CD4-positive, alpha-beta T cell treated with Interleukin-6 at 100 ng/mL for 8 hours (primary cell): Measurements from ENCODE around the gene MT1A.

ENCODE experiments used
- DNase-seq: peaks from one replicate; pipeline ENCODE4 v3.0.0-alpha.2; 2020; ENCODE audit warnings: mixed read lengths, low spot score

Gene MT1A

GRCh38 chr16:56631197-56631596 is 7.3 kb upstream of the MT1A start:
- no peak for DNase-seq

GRCh38 chr16:56631832-56632155 is 6.7 kb upstream of the MT1A start:
- DNase-seq: no peak

DNA sequence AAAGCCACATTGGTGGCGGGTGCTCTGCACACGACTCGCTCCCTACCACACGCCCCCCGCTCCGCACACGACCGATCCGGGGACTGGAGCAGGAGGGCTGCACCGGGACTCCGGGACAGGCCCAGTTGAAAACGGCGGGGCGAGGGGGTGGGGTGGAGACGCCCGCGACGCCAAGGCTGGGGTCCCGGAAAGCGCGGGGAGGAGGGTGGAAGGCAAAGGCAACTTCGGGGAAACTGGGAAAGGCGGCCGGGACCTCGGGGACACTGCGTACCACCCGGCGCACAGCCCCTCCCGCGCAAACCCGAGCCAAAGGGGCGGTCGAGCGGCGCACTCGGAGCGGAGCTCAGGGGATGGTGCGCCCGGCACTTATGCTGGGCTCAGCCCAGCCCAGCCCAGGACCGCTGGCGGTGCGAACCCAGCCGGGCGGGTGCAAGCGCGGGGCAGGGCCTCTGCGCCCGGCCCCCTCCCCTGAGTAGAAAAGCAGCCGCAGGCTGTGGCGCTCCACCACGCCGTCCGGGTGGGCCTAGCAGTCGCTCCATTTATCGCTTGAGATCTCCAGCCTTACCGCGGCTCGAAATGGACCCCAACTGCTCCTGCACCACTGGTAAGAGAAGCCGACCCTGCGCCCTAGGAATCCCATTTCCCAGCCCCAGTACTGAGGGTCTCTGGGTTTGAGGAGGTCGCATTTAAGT is 6.2 kb upstream of the MT1A start, which contains the start of gene MT1M:
TSS of gene MT1M (plus strand) at position 504 of the 692 bp plus-strand sequence. CDS start at position 577, 73 bp downstream.
- DNase-seq: no peak

DNA sequence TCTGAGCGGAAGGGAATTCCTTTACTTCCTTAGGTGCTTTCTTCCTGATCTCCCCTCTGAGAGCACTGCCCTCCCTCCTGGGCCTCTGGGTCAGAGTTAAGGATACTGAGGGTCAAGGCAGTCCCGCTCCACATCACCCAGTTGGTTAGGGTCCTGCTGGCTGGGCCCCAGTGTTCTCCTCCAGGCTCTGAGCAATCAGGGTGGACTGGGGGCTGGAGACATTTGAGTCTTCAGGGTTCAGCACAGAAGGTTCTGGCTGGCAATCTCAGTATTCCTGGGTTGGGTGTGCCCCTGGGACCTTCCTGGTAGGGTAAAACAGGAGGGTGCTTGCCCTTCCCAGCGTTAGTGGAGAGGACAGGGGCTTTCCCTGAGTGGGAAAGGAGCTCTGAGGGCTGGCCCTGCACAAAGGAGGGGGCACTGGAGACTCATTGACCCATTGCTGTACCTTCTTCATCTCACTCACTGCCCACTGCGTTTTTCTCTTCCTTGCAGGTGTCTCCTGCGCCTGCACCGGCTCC is 5.6 kb upstream of the MT1A start:
- DNase-seq: no peak

DNA sequence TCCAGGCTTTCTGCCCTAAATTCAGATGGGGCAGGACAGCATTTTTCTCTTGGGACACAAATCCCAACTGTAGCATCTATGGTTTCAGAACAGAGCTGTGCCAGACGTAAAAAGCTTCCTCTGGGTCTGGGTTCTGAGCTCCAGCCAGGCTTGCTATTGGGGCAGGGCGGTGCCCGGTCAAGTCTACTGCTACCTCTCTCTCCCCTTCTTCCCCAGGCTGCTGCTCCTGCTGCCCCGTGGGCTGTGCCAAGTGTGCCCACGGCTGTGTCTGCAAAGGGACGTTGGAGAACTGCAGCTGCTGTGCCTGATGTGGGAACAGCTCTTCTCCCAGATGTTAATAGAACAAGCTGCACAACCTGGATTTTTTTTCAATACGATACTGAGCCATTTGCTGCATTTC is 4.9 kb upstream of the MT1A start:
- no peak for DNase-seq

DNA sequence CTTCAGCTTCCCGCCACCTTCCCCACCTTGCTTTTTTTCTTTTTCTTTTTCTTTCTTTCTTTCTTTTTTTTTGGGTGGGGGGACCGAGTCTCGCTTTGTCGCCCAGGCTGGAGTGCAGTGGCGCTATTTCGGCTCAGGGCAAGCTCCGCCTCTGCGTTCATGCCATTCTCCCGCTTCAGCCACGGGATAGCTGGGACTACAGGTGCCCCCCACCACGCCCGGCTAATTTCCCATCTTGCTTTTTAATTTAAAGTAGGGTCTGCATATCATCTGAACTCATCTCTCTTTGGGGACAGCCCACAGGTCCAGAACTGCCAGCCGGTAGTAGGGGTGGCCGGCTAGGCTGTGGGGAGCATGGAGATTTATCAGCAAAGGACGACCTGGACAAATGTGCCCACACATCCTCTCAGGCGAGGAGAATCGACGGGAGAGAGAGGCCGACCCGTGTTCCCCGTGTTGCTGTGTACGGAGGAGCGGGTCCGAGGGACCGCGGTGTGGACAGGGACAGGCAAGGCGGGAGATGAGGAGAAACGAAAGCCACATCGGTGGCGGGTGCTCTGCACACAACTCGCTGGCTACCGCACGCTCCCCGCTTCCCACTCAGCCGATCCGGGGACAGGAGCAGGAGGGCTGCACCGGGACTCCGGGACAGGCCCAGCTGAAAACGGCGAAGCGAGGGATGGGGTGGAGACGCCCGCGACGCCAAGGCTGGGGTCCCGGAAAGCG is 3.6 kb upstream of the MT1A start:
- no peak for DNase-seq

- DNase-seq: no peak
These were observed 3.0 kb upstream of the MT1A start for GRCh38 chr16:56635441-56635967.

DNA sequence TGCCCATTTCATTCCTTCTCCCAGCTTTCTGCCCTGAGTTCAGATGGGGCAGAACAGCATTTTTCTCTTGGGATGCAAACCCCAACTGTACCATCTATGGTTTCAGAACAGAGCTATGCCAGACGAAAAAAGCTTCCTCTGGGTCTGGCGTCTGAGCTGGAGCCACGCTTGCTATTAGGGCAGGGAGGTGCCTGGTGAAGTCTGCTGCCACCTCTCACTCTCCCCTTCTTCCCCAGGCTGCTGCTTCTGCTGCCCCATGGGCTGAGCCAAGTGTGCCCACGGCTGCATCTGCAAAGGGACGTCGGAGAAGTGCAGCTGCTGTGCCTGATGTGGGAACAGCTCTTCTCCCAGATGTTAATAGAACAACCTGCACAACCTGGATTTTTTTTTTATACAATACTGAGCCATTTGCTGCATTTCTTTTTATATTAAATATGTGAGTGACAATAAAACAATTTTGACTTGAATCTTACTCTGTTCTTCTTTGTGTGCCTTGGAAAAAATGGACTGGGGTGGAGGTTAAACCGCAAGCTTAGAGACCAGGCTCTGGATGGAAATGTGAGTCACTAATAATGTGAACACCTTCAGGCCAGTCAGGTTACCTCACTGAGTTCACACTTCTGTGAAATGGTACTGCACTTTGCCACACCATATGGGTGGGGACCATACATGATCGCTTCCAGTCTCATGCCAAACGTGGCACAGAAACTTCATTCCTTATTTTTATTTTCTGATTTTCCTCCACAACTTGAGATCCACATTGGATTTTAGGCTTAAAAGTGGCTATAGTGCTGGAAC is 1.7 kb upstream of the MT1A start:
- no peak for DNase-seq

GRCh38 chr16:56639045-56639444 is 579 bp downstream of the MT1A start:
- no peak for DNase-seq

GRCh38 chr16:56640076-56640475 is 1.6 kb downstream of the MT1A start:
- no peak for DNase-seq

- no peak for DNase-seq
These were observed 2.7 kb downstream of the MT1A start for GRCh38 chr16:56641166-56641565.

- peak; percentile 74 for DNase-seq
These were observed 4.8 kb downstream of the MT1A start for GRCh38 chr16:56643080-56643778.

DNA sequence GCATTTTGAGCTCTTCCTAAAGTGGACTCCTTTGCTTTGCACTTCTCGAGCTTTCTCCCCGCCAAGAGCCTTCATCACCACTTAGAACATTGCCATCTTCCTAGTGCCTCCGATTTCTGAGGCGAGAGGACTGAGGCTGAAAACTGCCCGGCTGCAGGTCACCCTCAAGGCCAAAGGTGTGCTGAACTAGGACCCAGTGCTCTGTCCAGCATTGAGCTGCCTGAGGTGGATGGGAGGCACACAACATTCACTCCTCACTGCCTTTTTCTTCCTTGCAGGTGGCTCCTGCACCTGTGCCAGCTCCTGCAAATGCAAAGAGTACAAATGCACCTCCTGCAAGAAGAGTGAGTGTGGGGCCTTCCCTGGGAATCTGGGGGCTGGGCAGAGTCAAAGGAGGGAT is 5.4 kb downstream of the MT1A start:
- no peak for DNase-seq

DNA sequence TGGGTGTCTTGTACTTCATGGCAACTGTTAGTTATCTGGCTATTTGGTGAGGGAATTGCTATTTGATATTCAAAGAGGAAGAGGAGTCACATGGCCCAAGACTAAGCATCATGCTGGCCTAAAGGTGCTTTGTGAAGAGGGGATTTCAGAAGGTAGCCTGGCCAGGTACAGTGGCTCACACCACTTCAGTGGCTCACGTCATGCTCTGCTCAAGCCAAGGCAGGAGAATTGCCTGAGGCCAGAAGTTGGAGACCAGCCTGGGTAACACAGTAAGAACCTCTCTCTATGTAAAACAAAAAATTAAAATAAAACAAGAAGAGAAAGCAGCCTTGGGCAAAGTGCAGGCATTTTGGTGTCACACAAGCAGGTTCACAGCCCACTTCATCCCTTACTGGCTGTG is 6.8 kb downstream of the MT1A start:
- no peak for DNase-seq

DNA sequence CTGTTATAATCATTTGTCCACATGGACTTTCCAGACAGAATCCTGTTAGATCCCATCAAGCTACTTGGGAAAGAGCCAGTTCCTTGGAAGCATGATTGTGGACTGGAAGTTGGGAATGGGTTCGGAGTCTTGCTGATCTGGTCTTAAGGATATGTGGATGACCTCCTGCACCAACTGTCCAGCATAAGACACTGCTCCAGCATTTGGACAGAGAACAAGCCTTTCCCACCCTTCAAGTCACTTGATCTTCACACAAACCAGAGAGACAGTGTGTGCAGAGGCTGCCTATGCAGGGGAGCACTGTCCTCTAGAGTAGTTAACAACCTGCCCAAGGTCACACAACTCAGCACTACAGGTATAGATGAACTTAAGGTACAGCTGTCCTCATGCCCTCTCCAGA is 7.4 kb downstream of the MT1A start:
- no peak for DNase-seq

DNA sequence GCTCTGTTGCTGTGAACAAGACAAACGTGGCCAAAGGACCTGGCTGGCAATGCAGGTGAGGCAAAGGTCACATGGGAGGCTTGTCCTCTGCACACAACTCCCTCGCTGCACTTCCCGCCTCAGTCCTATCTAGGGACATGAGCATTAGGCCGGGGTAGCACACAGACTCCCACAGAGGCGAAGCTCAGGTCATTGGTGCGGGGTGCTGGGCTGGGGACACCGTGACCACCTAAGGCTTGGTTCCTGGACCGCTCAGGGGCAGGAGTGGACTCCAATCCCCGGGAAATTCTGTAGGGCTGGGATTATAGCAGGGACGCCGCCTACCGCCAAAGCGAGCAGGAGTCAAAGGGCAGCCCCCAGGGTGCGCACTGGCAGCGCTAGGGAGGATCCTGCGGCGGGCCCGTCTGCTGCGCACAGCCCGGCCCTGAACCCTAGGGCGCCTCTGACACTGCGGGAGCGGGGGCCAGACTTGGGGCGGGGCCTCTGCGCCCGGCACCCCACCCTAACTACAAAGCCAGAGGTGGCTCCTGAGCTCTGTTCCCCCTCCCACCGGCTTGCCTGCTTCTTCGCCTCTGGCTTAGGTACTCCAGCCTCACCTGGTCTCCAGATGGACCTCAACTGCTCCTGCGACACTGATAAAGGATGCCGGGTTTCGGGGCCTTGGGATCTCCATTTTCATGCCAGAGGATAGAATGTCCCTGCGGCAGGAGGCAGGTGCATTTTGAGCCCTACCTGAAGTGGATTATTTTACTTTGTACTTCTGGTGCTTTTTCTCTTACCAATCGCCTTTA is 9.4 kb downstream of the MT1A start:
- DNase-seq: no peak

DNA sequence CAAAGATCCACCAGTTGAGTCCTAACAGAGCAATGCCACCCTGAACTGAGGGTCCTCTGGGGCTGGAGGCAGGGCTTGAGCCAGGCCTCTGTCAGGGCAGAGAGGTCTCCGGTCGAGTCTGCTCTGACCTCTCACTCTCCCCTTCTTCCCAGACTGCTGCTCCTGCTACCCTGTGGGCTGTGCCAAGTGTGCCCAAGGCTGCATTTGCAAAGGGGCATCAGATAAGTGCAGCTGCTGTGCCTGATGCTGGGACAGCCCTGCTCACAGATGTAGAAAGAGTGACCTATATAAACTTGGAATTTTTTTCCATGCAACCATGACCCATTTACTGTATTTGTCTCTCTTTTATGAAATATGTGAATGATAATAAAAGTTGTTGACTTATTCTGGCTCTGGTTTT is 10.8 kb downstream of the MT1A start:
- DNase-seq: no peak

DNA sequence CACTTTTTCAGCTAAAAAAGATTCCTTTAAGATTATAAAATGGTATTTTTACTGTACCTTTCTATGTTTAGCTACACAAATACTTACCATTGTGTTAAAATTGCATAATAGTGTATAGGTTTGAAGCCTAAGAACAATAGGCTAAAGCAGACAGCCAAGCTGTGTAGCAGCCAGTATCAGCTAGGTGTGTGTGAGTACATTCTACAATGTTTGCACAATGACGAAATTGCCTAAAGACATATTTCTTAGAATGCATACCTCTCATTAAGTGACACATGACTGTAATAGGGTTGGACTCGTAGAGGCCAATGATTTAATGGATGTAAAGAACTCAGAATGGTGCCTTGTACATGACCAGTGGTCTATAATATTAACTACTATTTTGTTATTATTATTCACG is 11.4 kb downstream of the MT1A start:
- DNase-seq: no peak

DNA sequence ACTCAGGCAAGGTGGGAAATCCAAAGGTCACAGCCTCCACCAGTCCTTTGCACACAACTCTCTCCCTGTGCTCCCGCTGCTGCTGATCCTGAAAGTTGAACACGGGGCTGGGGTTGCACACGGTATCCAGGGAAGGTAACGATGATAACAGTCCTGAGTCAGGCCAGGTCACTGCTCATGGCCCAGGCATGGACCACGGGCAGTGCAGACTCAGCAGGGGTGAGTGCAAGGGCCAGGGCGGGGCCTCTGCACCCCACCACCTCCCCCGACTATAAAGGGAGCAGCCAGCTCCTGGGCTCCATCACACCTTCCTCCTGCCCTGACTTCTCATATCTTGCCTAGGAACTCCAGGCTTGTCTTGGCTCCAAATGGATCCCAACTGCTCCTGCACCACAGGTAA is 13.1 kb downstream of the MT1A start, which contains the start of gene MT1B:
TSS of gene MT1B (plus strand) at position 301 of the 400 bp plus-strand sequence. CDS start at position 369, 68 bp downstream.
- no peak for DNase-seq

DNA sequence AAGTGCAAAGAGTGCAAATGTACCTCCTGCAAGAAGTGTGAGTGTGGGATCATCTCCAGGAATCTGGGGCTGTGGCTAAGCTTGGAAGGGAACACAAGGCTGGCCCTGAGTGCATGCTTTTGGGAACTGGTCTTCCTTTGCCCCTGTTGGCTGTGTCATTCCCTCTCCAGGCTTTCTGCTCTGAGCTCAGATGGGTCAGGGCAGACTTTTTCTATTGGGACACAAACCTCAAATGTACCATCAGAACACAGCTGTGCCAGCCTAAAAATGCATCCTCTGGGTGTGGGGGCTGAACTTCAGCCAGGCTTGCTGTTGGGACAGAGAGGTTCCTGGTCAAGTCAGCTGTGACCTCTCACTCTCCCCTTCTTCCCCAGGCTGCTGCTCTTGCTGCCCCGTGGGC is 14.1 kb downstream of the MT1A start:
- DNase-seq: no peak

GRCh38 chr16:56653218-56653617 is 14.8 kb downstream of the MT1A start:
- no peak for DNase-seq
